OCI-LY7 (cell line): ENCODE results near the gene SIGLEC1.

Experiments
- CTCF ChIP-seq: fragments of 200-600 bp; sonication (generic); conservative IDR thresholded peaks from 2 replicates; pipeline ENCODE4 v1.5.1; 2014; ENCODE audit warnings: mild to moderate bottlenecking, antibody characterized with exemption, low read length, moderate library complexity, mixed read lengths
- EZH2phosphoT487 ChIP-seq: fragments of 200-600 bp; sonication (generic); IDR thresholded peaks from 2 replicates; pipeline ENCODE4 v1.6.1; 2018; ENCODE audit warnings: low read depth, borderline replicate concordance, mild to moderate bottlenecking, mixed run types, antibody characterized with exemption, low read length, moderate library complexity, mixed read lengths

GRCh38 chr20:3729378-3729777, 17.0 kb upstream of the SIGLEC1 start:
- TF ChIP-seq CTCF: no peak
- TF ChIP-seq EZH2phosphoT487: no peak
